NCI-H69 (cell line): ENCODE results near the gene SEL1L3.
A peak's percentile ranks its signal among the peaks of the same experiment; 100 is the strongest.

Experiments used
- DNase-seq: peaks from one replicate; lab custom pipeline; 2025; lab: John Stamatoyannopoulos, UW

Gene SEL1L3

GRCh38 chr4:25749150-25749794, 113.5 kb downstream of the SEL1L3 start:
- no peak for DNase-seq

GRCh38 chr4:25743971-25744370, 118.8 kb downstream of the SEL1L3 start:
- no peak for DNase-seq

- no peak for DNase-seq
Measured at GRCh38 chr4:25729564-25729963, 133.2 kb downstream of the SEL1L3 start.

GRCh38 chr4:25728886-25729285, 133.9 kb downstream of the SEL1L3 start:
- no peak for DNase-seq

GRCh38 chr4:25727711-25728493, 134.9 kb downstream of the SEL1L3 start:
- peak; percentile 39 for DNase-seq

- DNase-seq: no peak
Measured at GRCh38 chr4:25725870-25726269, 136.9 kb downstream of the SEL1L3 start.

- no peak for DNase-seq
Measured at GRCh38 chr4:25723409-25723808, 139.4 kb downstream of the SEL1L3 start.

GRCh38 chr4:25722964-25723363, 139.8 kb downstream of the SEL1L3 start:
- DNase-seq: no peak

GRCh38 chr4:25713812-25714211, 149.0 kb downstream of the SEL1L3 start:
- DNase-seq: no peak

- no peak for DNase-seq
Measured at GRCh38 chr4:25712611-25713010, 150.2 kb downstream of the SEL1L3 start.

- DNase-seq: no peak
Measured at GRCh38 chr4:25710637-25711036, 152.2 kb downstream of the SEL1L3 start.

GRCh38 chr4:25704516-25704915, 158.3 kb downstream of the SEL1L3 start:
- no peak for DNase-seq

- DNase-seq: no peak
Measured at GRCh38 chr4:25703731-25704388, 158.9 kb downstream of the SEL1L3 start.

- DNase-seq: peak; percentile 1
Measured at GRCh38 chr4:25702848-25703247, 159.9 kb downstream of the SEL1L3 start.

- no peak for DNase-seq
Measured at GRCh38 chr4:25700661-25701060, 162.1 kb downstream of the SEL1L3 start.

- DNase-seq: no peak
Measured at GRCh38 chr4:25697516-25697915, 165.3 kb downstream of the SEL1L3 start.
